ENCODE results near the gene APOC1.

APOC1 gene

DNA sequence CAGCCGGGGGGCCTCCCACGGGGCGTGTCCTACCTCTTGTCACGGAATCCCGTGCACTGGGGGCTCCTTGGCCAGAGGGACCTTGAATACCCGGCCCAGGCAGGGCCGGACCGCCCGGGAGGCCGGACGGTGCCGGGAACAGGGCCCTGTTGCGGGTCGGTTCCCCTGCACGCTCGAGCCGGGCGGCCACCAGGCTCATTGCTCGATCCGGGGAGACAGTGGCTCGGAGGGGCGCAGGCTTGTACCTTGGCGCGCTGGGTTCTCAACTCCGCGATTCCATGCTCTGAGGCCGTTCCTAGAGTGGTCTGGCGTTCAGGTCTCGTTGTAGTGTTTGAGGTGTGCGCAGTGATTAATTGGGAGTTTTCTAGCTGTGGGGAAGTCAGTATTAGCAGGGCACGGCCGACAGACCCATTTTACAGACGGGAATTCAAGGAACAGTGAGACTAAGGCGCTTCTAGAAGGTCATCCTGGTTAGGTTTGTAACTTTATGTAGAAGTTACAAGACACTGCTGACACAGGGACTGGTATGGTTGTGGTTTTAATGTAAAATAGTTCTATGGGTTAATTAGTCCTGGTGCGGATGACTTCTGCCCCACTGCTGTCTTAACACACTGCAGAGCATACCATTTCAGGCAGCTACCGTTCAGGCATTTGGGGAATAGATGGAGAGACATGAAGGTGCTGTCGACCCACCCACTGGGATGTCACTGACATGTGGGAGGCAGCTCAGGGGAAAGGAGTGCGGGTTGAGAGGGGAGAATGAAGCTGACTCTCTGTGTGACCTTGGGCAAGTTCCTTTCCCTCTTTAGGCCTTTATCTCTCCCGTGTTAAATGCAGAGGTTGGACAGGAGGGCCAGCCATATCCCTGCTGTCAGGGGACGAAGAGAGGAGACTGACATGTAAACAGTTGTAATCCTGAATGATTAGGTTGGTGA, 41.4 kb downstream of the APOC1 start:
- DNase-seq (ENCODE audit: low read depth), result no peak

DNA sequence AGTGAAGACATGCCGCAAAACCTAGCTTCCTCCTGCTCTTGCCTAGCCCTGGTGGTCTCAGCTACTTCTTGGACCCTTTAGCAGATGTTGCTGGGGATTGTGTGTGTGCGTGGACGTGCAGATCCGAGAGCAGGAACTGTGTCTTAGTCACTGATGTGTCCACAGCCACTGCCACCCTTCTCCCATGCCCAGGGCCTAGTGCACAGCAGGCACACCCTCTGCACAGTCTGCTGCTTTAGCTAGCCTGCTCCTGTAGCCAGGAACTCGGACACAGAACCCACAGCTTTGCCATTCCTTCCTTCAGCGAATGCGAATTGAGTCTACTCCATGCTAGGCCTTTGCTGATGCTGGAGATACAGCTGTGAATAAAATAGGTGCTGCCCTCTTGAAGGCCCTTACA, 43.1 kb downstream of the APOC1 start:
- no peak for DNase-seq (ENCODE audit: low read depth)

DNA sequence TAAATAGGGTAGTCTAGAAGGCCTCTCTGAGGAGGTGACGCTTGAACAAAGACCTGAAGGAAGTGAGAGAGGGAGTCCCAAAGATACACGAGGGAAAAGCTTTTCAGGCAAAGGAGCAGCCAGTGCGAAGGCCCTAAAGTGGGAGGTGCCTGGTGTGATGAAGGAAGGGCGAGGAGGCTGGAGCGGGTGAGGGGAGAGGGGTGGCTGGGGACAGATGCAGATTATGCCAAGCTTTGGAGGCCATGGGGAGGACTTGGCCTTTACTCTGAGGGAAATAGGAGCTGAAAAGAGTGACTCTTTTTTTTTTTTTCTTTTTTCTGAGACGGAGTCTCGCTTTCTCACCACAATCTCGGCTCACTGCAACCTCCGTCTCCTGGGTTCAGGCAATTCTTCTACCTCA, 43.7 kb downstream of the APOC1 start:
- no peak for DNase-seq (ENCODE audit: low read depth)

DNA sequence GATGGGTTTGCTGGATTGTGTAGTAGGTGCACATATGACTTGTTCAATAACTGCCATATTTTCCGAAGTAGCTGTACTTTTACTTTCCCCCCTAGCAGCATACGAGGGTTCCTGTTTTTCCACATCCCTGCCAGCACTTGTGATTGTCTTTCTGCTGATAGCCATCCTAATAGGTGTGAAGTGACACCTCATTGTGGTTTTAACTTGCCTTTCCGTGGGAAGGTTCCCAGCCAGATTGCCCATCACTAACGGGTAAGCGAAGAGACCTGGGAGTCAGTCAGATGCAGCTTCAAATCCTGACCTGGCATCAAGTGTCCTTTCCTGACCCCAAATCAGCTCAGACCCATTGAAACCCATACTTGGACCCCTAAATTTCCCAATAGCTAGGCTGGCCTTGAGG, 45.3 kb downstream of the APOC1 start:
- no peak for DNase-seq (ENCODE audit: low read depth)

DNA sequence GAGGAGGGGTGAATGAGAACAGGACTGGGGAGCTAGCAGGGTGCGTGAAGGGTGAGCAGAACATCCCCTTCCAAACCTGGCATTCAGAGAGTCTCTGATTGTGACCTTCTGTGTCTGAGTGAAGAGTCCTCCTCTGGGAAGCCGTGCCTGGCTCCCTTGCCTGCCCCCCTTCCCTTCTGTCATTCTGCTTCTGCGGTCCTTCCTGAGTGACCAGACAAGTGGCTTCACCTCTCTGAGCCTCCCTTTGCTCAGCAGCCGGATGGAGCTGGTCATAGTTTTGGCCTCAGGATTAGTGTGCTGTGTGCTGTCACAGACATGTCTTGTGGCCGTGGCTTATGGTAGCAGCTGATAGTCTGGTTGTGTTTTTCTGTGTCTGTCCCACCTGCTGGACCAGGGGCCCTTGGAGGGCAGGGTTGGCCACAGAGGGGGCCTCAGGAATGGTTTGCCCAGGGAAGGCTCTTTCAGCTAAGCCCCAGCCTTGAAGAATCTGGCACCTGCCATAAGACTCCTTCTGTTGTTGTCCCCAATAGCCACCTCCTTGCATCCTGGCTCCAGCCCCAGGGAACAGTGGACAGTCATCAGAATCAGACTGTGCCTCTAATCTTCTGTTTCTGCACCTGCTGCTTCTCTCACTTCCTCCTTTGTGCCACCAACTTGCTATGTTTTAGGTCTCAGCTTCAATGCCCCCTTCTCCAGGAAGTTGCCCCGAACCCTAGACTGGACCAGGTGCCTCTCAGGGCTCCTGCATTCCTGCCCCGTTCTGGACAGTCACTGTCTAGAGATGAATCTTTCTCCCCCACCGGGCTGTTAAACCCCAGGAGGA, 46.7 kb downstream of the APOC1 start:
- DNase-seq (ENCODE audit: low read depth), result no peak

DNA sequence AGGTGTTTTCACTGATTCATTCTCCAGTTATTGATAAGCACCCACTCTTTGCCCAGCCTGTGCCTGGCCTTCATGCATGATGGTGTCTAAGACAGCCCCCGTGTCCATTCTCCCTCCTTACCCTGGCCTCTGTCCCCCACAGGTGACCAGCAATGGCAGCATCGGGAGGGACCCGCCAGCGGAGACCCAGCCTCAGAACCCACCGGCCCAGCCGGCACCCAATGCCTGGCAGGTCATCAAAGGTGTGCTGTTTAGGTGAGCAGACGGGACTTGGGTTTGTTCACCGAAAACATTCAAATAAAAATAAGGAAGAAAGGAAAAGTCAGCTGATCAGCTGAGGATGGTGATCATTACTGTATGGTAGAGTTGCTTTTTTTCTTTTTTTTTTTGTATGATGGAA, 47.4 kb downstream of the APOC1 start:
- DNase-seq (ENCODE audit: low read depth), result no peak

DNA sequence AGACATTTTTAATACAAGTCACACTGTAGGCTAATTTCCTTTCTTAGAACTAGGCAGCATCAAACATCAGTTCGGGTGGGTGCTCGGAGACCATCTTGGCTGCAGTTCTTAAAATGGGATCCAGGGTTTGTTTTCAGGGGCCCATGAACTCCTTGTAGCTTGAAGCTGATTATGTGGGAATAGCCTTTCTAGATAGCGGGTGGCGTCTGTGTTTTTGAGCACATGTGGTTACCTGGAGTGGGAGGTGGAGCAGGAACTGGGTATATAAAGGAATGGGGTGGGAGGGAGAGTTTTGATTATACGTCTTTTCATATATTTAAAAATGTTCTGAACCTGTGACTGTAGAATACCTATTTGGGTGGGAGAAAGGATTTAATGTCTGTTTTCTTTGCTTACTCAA, 53.7 kb downstream of the APOC1 start:
- DNase-seq (ENCODE audit: low read depth), result no peak

DNA sequence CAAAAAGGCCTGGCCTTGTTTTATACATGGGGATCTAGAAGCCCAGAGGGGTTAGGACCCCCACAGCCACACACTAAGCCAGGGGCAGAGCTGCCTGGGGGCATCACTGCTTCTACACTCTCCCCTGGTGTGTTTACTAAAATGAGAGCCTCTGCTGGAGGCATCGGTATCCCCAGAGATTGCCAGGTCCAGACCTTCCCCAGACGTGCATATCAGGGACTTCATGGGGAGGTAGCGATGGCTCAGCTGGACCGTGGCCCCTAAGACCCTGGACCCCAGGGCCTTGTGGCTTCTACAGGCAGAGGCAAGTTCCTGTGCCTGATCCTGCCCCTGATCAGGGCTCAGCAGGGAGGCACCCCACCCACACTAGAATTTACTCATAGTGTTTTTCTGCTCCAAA, 54.3 kb downstream of the APOC1 start:
- DNase-seq (ENCODE audit: low read depth), result no peak

All from activated T-cell treated with anti-CD3 and anti-CD28 coated beads for 24 hours (primary cell).